CD4-positive, CD25-positive, alpha-beta regulatory T cell (primary cell): Measurements from ENCODE around the gene PFN3. TPM values are rescaled to one million over a fixed set of nuclear protein-coding genes. Genes with fewer than 3 reads are reported as not detected.

Experiments
- ATAC-seq, 2 donors: fragments of 150-1000 bp; cut with Tn5 transposase; one replicate each; pipeline ENCODE4 v1.10.0; 2021; ENCODE audit warnings: low read depth in 2 of 2, moderate number of reproducible peaks in 2 of 2, moderate library complexity in 1 of 2
- DNase-seq, 3 donors: peaks; one replicate each; pipeline versions ENCODE4 v3.0.0 to v3.0.0-alpha.2; 2012 to 2022; ENCODE audit warnings: mixed read lengths in 1 of 3
- H3K27ac ChIP-seq: one replicate; pipeline ENCODE4 v1.7.0; 2013; ENCODE audit warnings: mild to moderate bottlenecking, low read length; ENCODE audit not compliant: insufficient read depth, poor library complexity, severe bottlenecking
- H3K27me3 ChIP-seq: one replicate; pipeline ENCODE4 v1.7.0; 2013; ENCODE audit warnings: low read length; ENCODE audit not compliant: control insufficient read depth, insufficient read depth
- H3K36me3 ChIP-seq: one replicate; pipeline ENCODE4 v1.7.0; 2013; ENCODE audit warnings: mild to moderate bottlenecking, low read length, moderate library complexity; ENCODE audit not compliant: control insufficient read depth, insufficient read depth
- H3K4me1 ChIP-seq: 2 replicates; pipeline ENCODE4 v1.7.0; 2013; ENCODE audit warnings: mild to moderate bottlenecking, low read length; ENCODE audit not compliant: insufficient read depth, control insufficient read depth, poor library complexity, severe bottlenecking
- H3K4me3 ChIP-seq: one replicate; pipeline ENCODE4 v1.7.0; 2013; ENCODE audit warnings: low read depth, mild to moderate bottlenecking, low read length, moderate library complexity
- H3K9me3 ChIP-seq, 2 experiments: 1 replicate in 1 of 2; 2 replicates in 1 of 2; pipeline ENCODE4 v1.7.0; 2013; ENCODE audit warnings: low read length in 2 of 2, mild to moderate bottlenecking in 1 of 2, moderate library complexity in 1 of 2; ENCODE audit not compliant: control insufficient read depth in 2 of 2
- H3K27ac Mint-ChIP-seq, 3 donors: one replicate each; pipeline ENCODE4 v1.8.0; 2020 to 2022; ENCODE audit warnings: mild to moderate bottlenecking in 3 of 3, mixed read lengths in 3 of 3, moderate library complexity in 2 of 3
- H3K27me3 Mint-ChIP-seq: one replicate; pipeline ENCODE4 v1.8.0; 2022; ENCODE audit warnings: mild to moderate bottlenecking, mixed read lengths
- H3K36me3 Mint-ChIP-seq: one replicate; pipeline ENCODE4 v1.8.0; 2020; ENCODE audit warnings: mixed read lengths
- H3K4me1 Mint-ChIP-seq, 4 donors: one replicate each; pipeline ENCODE4 v1.8.0; 2020 to 2022; ENCODE audit warnings: mixed read lengths in 4 of 4, mild to moderate bottlenecking in 1 of 4
- H3K4me3 Mint-ChIP-seq, 4 donors: one replicate each; pipeline ENCODE4 v1.8.0; 2020 to 2022; ENCODE audit warnings: mild to moderate bottlenecking in 4 of 4, mixed read lengths in 4 of 4, moderate library complexity in 3 of 4
- H3K9me3 Mint-ChIP-seq, 7 donors: one replicate each; pipeline ENCODE4 v1.8.0; 2020 to 2022; ENCODE audit warnings: mixed read lengths in 7 of 7, mild to moderate bottlenecking in 3 of 7, moderate library complexity in 2 of 7
- polyA plus RNA-seq, 4 donors: library from polyadenylated mRNA; unstranded; fragments of 300-500 nt; fragmentation: Illumina TruSeq; gene quantifications; one replicate each; pipeline ENCODE4 v1.2.3, GENCODE V29; 2021
- total RNA-seq: library from RNA; stranded (reverse); gene quantifications from one replicate; pipeline ENCODE4 v1.2.3, GENCODE V29; 2022

PFN3 gene
- total and polyA plus RNA-seq, 5 donors from 2014 or later, result not detected

GRCh38 chr5:177384134-177384533 lies 16.3 kb downstream of the PFN3 start, which contains the start of gene SLC34A1:
TSS of gene SLC34A1 (plus strand) at chr5:177384434. CDS start at chr5:177385742, 1,308 bp downstream.
- Histone ChIP-seq H3K4me3 (no peak within 1 kb of the TSS), H3K27me3 (no peaks in the 10 kb centered on the region), H3K4me1 (peaks cover 11% of the 10 kb centered on the region), H3K36me3 (no peaks in the 10 kb centered on the region), H3K9me3 (no peaks in the 10 kb centered on the region), H3K27ac (no peak within 1 kb of the TSS)
- peaks cover 0 to 35% (median 12%) of the 10 kb centered on the region in 4 donors for H3K4me1 Mint-ChIP-seq
- H3K27me3 Mint-ChIP-seq, result no peaks in the 10 kb centered on the region
- H3K9me3 Mint-ChIP-seq, result no peaks in the 10 kb centered on the region
- H3K27ac Mint-ChIP-seq, result peak within 1 kb of the TSS in 1 of 3 donors; percentile 33
- no peak within 1 kb of the TSS for H3K4me3 Mint-ChIP-seq
- DNase-seq, result no peak
- ATAC-seq, result no peak
- H3K36me3 Mint-ChIP-seq, result no peaks in the 10 kb centered on the region

DNA sequence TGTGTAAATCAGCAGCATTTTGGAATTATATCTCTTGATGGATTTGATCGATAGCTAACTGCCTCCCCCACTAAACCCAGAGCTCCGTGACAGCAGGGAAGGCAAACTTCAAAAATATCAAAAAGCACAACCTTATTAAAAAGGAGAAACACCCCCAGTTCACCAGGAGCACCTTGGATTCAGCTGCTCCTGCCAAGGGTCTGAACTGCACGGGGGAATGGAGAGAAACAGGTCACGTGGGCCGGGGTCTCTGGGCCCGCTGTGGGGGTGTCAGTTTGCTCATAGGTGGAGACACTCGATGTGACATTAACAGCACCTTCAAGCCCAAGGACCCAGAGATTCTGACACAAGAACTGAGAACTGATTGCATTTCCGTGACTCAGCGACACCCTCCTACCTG lies 17.3 kb downstream of the PFN3 start:
- Mint-ChIP-seq H3K9me3 (no peaks in the 10 kb centered on the region), H3K27me3 (no peaks in the 10 kb centered on the region), H3K27ac (no peak overlapping the region), H3K4me1 (peaks cover 0 to 26% (median 5%) of the 10 kb centered on the region in 4 donors), H3K4me3 (no peak overlapping the region), H3K36me3 (no peaks in the 10 kb centered on the region)
- no peaks in the 10 kb centered on the region for H3K9me3 ChIP-seq
- H3K27me3 ChIP-seq, result no peaks in the 10 kb centered on the region
- DNase-seq, result no peak
- H3K4me1 ChIP-seq, result peaks cover 1% of the 10 kb centered on the region
- H3K27ac ChIP-seq, result no peak overlapping the region
- no peak for ATAC-seq
- H3K36me3 ChIP-seq, result no peaks in the 10 kb centered on the region
- H3K4me3 ChIP-seq, result no peak overlapping the region

DNA sequence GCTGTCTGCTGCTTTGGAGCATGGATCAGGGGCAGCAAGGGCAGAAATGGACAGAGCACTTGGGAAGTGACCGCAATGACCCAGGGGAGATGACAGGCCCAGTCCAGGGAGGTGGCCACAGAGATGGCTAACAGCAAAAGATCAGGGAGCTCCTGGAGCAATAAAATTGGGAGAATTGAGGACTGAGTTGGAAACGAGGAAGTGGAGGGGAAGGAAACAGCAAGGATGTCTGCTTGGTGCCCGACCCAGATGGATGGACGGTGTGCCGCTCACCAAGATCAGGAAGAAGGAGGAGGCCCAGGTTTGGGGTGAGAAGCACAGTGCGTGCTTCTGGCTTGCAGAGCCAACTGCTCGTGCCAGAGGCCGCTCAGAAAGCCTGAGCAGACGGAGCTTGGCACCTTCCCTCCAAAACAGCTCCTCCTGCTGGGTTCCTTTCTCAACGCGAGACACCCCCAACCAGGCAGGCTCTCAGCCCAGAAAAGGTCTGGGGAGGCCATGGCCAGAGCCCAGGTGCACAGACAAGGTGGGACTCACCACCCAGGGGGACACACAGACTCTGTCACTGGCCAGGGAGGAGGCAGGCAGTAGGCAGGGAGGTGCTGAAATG lies 17.9 kb downstream of the PFN3 start:
- H3K4me1 ChIP-seq, result no peaks in the 10 kb centered on the region
- Mint-ChIP-seq H3K27me3 (no peaks in the 10 kb centered on the region), H3K27ac (peak overlapping the region in 1 of 3 donors; percentile 82)

DNA sequence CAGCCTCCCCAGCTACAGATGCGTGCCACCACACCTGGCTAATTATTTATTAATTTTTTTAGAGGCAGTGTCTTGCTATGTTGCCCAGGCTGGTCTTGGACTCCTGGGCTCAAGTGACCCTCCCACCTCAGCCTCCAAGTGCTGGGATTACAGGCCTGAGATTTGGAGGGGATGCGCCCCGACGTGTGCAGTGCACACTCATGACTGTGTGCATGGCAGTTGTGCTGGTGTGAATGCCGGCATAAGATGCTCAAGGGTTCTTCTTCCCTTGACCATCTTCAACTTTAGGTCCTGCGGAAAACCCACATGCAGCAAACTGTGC lies 19.7 kb downstream of the PFN3 start:
- Histone ChIP-seq H3K27me3 (no peaks in the 10 kb centered on the region), H3K4me1 (peaks cover 3% of the 10 kb centered on the region), H3K4me3 (no peak overlapping the region), H3K9me3 (no peaks in the 10 kb centered on the region), H3K27ac (no peak overlapping the region), H3K36me3 (no peaks in the 10 kb centered on the region)
- no peaks in the 10 kb centered on the region for H3K27me3 Mint-ChIP-seq
- no peaks in the 10 kb centered on the region for H3K9me3 Mint-ChIP-seq
- no peak overlapping the region for H3K4me3 Mint-ChIP-seq
- no peak overlapping the region for H3K27ac Mint-ChIP-seq
- H3K36me3 Mint-ChIP-seq, result no peaks in the 10 kb centered on the region
- DNase-seq, result no peak
- H3K4me1 Mint-ChIP-seq, result peaks cover 0 to 28% (median 6%) of the 10 kb centered on the region in 4 donors
- ATAC-seq, result no peak

More for the DNA sequence above, 17.9 kb downstream of the PFN3 start:
- Mint-ChIP-seq H3K9me3 (no peaks in the 10 kb centered on the region), H3K4me1 (peaks cover 0 to 24% (median 4%) of the 10 kb centered on the region in 4 donors), H3K4me3 (no peak overlapping the region), H3K36me3 (no peaks in the 10 kb centered on the region)
- Histone ChIP-seq H3K27me3 (no peaks in the 10 kb centered on the region), H3K4me3 (no peak overlapping the region), H3K36me3 (no peaks in the 10 kb centered on the region), H3K27ac (no peak overlapping the region), H3K9me3 (no peaks in the 10 kb centered on the region)
- DNase-seq (peak in 2 of 3 donors; percentile 29 to 62), ATAC-seq (peak in 1 of 2 donors; percentile 29)

DNA sequence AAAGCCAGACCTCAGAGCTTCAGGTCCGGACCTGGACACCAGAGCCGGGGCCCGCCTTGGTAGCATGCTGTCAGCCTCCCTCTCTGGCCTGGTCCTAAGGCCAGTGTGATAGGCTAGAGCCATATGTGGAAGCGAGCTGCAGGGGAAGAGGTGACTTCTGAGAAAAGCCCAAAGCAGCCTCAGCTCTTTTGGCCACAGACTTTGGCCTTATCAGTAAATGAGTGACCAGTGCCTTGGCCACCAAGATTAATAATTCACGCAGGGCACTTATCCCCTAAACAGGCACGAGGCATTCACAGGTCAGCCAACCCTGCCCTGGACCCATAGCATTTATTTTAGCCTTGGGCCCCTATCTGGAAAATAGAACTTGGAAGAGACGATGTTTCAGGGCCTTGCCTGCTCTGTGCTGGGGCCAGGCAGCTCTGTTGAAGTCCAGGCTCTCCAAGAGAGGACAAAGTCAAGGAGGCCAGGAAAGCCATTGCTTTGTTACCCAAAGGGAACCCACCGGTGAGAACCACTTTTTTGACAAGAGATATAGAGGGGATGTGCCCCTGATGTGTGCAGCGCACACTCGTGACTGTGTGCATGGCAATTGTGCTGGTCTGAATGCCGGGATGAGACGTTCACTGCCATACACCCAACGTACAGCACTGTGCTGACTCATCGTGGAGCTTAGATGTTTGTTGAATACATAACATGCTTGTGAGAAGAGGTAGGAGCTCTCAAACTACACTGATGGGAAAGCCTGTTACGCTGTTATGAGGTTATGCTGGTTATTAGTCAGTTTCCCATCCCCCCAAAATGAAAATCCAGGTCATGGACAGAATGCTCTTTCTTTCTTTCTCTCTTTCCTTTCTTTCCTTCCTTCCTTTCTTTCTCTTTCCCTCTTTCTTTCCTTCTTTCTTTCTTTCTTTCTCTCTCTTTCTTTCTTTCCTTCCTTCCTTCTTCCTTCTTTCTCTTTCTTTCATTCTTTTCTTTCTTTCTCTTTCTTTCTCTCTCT lies 21.3 kb downstream of the PFN3 start:
- Mint-ChIP-seq H3K27me3 (no peaks in the 10 kb centered on the region), H3K9me3 (no peaks in the 10 kb centered on the region), H3K4me3 (no peak overlapping the region), H3K36me3 (no peaks in the 10 kb centered on the region), H3K4me1 (peaks cover 0 to 39% (median 7%) of the 10 kb centered on the region in 4 donors), H3K27ac (peak overlapping the region; percentile 61 to 83 (median 83))
- Histone ChIP-seq H3K4me1 (peaks cover 6% of the 10 kb centered on the region), H3K9me3 (no peaks in the 10 kb centered on the region), H3K36me3 (no peaks in the 10 kb centered on the region), H3K27ac (no peak overlapping the region), H3K4me3 (no peak overlapping the region), H3K27me3 (no peaks in the 10 kb centered on the region)
- ATAC-seq, result peak; percentile 39 to 45
- peak in 1 of 3 donors; percentile 38 for DNase-seq

DNA sequence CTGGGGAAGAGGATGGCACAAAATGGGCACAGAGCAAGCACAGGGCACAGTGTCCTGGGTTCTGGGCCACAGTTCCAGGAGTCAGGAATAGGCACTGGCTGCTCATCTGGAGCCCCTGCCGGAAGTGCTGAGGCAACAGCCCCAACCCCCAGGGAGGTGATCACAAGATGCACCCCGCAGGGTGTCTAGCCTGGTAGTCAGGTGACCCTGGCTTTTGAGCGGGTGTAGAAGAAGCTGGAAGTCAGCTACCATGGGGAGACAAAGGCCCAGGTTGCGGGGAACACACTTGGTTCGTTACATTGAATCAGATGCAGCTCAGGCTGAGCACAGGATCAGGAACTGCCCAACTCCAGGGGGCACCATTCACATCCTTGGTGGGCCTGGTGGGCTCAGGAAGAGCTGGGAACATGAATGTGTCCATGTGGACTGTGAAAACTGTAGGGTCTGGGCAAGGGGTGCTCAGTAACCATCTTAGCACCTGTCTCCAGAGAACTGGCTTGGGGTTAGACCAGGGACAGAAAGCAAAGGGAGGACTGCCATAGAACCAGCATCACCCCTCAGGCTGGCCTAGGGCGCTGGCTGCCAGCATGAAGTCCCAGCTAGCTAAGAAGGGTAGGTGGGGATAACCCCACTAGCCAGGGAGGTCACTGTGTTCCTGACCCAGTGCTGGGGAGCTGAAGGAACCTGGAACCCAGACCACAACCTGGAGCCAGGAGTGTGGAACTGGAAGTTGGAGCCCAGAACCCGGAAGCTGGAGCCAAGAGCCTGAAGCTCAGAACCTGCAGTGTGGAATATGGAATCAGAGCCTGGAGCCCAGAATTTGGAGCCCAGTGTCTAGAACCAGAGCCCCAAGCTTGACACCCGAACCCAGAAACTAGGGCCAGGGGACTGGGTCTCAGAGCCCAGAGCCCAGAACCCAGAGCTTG lies 22.3 kb downstream of the PFN3 start:
- Mint-ChIP-seq H3K4me1 (peaks cover 0 to 47% (median 9%) of the 10 kb centered on the region in 4 donors), H3K4me3 (no peak overlapping the region), H3K9me3 (no peaks in the 10 kb centered on the region), H3K27me3 (no peaks in the 10 kb centered on the region), H3K36me3 (no peaks in the 10 kb centered on the region), H3K27ac (peak overlapping the region in 1 of 3 donors; percentile 84)
- no peaks in the 10 kb centered on the region for H3K36me3 ChIP-seq
- no peak for ATAC-seq
- H3K9me3 ChIP-seq, result no peaks in the 10 kb centered on the region
- DNase-seq, result no peak
- H3K27me3 ChIP-seq, result no peaks in the 10 kb centered on the region
- H3K4me3 ChIP-seq, result no peak overlapping the region
- peaks cover 17% of the 10 kb centered on the region for H3K4me1 ChIP-seq
- no peak overlapping the region for H3K27ac ChIP-seq

DNA sequence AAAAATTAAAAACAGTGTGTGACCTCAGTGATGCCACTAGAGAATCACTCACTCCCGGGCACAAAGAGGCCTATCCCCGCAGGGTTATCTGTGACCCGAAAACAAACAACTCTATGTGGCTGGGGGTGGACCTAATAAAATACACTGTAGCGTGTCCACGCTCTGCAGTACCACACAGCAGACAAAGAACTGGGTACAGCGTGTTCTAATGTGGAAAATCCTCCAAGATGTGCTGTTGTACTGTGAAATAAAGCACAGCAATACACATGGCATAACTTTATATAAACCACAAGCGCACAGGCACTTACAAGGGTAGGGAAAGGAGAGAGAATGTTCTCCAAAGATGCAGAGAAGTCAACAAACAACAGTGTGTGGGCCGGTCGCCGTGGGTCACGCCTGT lies 24.4 kb downstream of the PFN3 start:
- H3K9me3 Mint-ChIP-seq, result no peaks in the 10 kb centered on the region
- no peaks in the 10 kb centered on the region for H3K27me3 Mint-ChIP-seq
- no peaks in the 10 kb centered on the region for H3K9me3 ChIP-seq
- no peak overlapping the region for H3K27ac ChIP-seq
- peaks cover 5 to 59% (median 18%) of the 10 kb centered on the region in 4 donors for H3K4me1 Mint-ChIP-seq
- H3K36me3 ChIP-seq, result peaks cover 9% of the 10 kb centered on the region
- no peaks in the 10 kb centered on the region for H3K36me3 Mint-ChIP-seq
- no peak overlapping the region for H3K4me3 ChIP-seq
- ATAC-seq (no peak), DNase-seq (no peak)
- peaks cover 37% of the 10 kb centered on the region for H3K4me1 ChIP-seq
- no peaks in the 10 kb centered on the region for H3K27me3 ChIP-seq
- H3K27ac Mint-ChIP-seq, result peak overlapping the region in 2 of 3 donors; percentile 75 to 85
- no peak overlapping the region for H3K4me3 Mint-ChIP-seq
